ENCODE measurements around the gene MAP3K9.

MAP3K9 gene

GRCh38 chr14:70699646-70700045 lies 109.7 kb downstream of the MAP3K9 start:
- DNase-seq (ENCODE audit: low read depth) = no peak

- DNase-seq (ENCODE audit: low read depth) = peak; percentile 15
These were observed 111.0 kb downstream of the MAP3K9 start for GRCh38 chr14:70698288-70698687.

GRCh38 chr14:70697701-70698100 lies 111.6 kb downstream of the MAP3K9 start:
- no peak for DNase-seq (ENCODE audit: low read depth)

- no peak for DNase-seq (ENCODE audit: low read depth)
These were observed 113.3 kb downstream of the MAP3K9 start for GRCh38 chr14:70696026-70696425.

GRCh38 chr14:70692210-70692609 lies 117.1 kb downstream of the MAP3K9 start:
- DNase-seq (ENCODE audit: low read depth) = no peak

GRCh38 chr14:70685474-70686197 lies 123.7 kb downstream of the MAP3K9 start:
- no peak for DNase-seq (ENCODE audit: low read depth)

GRCh38 chr14:70683983-70684382 lies 125.3 kb downstream of the MAP3K9 start:
- DNase-seq (ENCODE audit: low read depth) = no peak

- no peak for DNase-seq (ENCODE audit: low read depth)
These were observed 128.6 kb downstream of the MAP3K9 start for GRCh38 chr14:70680748-70681147.

- DNase-seq (ENCODE audit: low read depth) = no peak
These were observed 132.0 kb downstream of the MAP3K9 start for GRCh38 chr14:70677341-70677740.
